ENCODE data around the gene RANBP3.

GRCh38 chr19:5914358-5914774 is 63.6 kb downstream of the RANBP3 start:
- TF ChIP-seq CTCF (IDR thresholded peaks at IDR 0.05): no peak
- TF ChIP-seq POLR2AphosphoS5 (IDR thresholded peaks at IDR 0.05): no peak
- no peak for TF ChIP-seq POLR2A (IDR thresholded peaks at IDR 0.05)
- TF ChIP-seq EP300 (IDR thresholded peaks at IDR 0.05): no peak
